Osteoblast (primary cell): ENCODE data around the gene TLK2. TPM values are rescaled to one million over a fixed set of nuclear protein-coding genes. Genes with fewer than 3 reads are reported as not detected.
A peak's percentile ranks its signal among the peaks of the same experiment; 100 is the strongest.
"Not testable (repeated sequence)": the region's sequence is repeated elsewhere in the genome, so short reads cannot be mapped to it uniquely, and the experiment has no call there.

Experiments used
- DNase-seq: peaks from one replicate; pipeline ENCODE4 v3.0.0; 2011; ENCODE audit warnings: low spot score, mixed read lengths; ENCODE audit not compliant: insufficient read length; ENCODE audit errors: missing footprints
- H2AFZ ChIP-seq: 2 replicates; pipeline ENCODE4 v1.6.0; 2011; ENCODE audit warnings: mild to moderate bottlenecking, low read length
- H3K27ac ChIP-seq: 2 replicates; pipeline ENCODE4 v1.5.1; 2011; ENCODE audit warnings: mild to moderate bottlenecking, low read depth, low read length, moderate library complexity
- H3K27me3 ChIP-seq: 2 replicates; pipeline ENCODE4 v1.6.0; 2012; ENCODE audit warnings: mild to moderate bottlenecking, control low read depth, inconsistent platforms, low read length, moderate library complexity; ENCODE audit not compliant: insufficient read depth
- H3K36me3 ChIP-seq: 2 replicates; pipeline ENCODE4 v1.5.1; 2011; ENCODE audit warnings: mild to moderate bottlenecking, low read length, control low read depth, moderate library complexity; ENCODE audit not compliant: insufficient read depth
- H3K4me1 ChIP-seq: 2 replicates; pipeline ENCODE4 v1.5.1; 2011; ENCODE audit warnings: mild to moderate bottlenecking, low read length, control low read depth, moderate library complexity; ENCODE audit not compliant: insufficient read depth
- H3K4me2 ChIP-seq: 2 replicates; pipeline ENCODE4 v1.6.0; 2011; ENCODE audit warnings: mild to moderate bottlenecking, low read length; ENCODE audit not compliant: insufficient read depth
- H3K4me3 ChIP-seq: fragments of 200-600 bp; sonication (generic); 3 replicates; pipeline ENCODE4 v1.5.1; 2012; ENCODE audit warnings: mild to moderate bottlenecking, low read length, inconsistent platforms; ENCODE audit not compliant: insufficient read depth
- H3K79me2 ChIP-seq: 2 replicates; pipeline ENCODE4 v1.6.0; 2012; ENCODE audit warnings: mild to moderate bottlenecking, low read length, control low read depth, inconsistent platforms; ENCODE audit not compliant: insufficient read depth
- H3K9me3 ChIP-seq: 2 replicates; pipeline ENCODE4 v1.5.1; 2011; ENCODE audit warnings: low read depth, low read length, control low read depth
- H4K20me1 ChIP-seq: 2 replicates; pipeline ENCODE4 v1.6.0; 2012; ENCODE audit warnings: mild to moderate bottlenecking, low read length, control low read depth; ENCODE audit not compliant: insufficient read depth
- CTCF ChIP-seq: IDR thresholded peaks from 2 replicates; pipeline ENCODE4 v1.5.1; 2011; ENCODE audit warnings: mild to moderate bottlenecking, low read depth, low read length, moderate library complexity; ENCODE audit errors: extremely low read depth
- total RNA-seq: library from RNA; depleted of rRNA; stranded (reverse); fragments of >200 nt; gene quantifications from 2 replicates; pipeline ENCODE4 v1.2.3, GENCODE V29; 2012

TLK2 gene
- total RNA-seq, 1 donor: 52.8 TPM

DNA sequence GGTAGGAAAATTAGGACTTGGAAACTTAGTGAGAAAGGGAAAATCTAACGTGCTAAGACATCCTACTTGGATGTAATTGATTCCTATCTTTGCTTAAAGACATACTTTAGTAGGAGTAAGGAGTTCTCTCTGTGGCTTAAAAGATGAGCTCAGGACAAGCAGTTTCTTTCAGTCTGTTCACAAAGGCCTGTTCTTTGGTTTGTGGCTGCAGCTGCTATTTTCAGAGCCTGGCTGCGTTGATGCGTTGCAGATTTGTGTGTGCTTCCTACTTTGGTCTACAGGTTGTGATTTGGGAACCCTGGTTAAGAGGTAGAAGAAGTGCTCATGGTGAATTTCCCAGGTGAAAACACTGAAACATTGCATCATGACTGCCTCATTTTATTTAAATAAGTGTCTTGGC lies 24.5 kb upstream of the TLK2 start:
- H3K4me1 ChIP-seq, H3K4me3 ChIP-seq, H3K27me3 ChIP-seq, H2AFZ ChIP-seq, H3K27ac ChIP-seq, H3K4me2 ChIP-seq, DNase-seq, H3K36me3 ChIP-seq, H4K20me1 ChIP-seq, H3K9me3 ChIP-seq, H3K79me2 ChIP-seq: not testable (repeated sequence)

DNA sequence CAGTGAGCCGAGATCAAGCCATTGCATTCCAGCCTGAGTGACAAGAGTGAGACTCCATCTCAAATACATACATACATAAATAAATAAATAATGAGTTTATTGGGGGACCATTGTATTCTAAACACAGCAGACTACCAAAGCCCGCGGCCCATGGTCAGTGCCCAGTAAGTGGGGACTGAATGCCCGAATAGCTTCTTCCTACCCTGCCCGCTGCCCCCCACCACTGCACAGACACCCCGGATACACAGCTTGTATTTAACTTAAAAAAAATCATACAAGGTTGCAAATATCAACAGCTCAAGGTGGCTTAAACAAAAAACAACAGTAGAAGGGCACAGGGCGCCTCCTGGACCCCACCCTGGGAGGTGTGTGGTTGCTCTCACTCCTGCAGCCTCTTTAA lies 22.6 kb upstream of the TLK2 start:
- H4K20me1 ChIP-seq: no peaks in the 10 kb centered on the region

GRCh38 chr17:62458483-62458882 lies 20.1 kb upstream of the TLK2 start:
- H2AFZ ChIP-seq, H3K27ac ChIP-seq: not testable (repeated sequence)

More for the DNA sequence above, 22.6 kb upstream of the TLK2 start:
- no peak for TF ChIP-seq CTCF
- no peak overlapping the region for H2AFZ ChIP-seq
- H3K36me3 ChIP-seq: no peaks in the 10 kb centered on the region
- DNase-seq: no peak
- no peak overlapping the region for H3K4me2 ChIP-seq
- H3K9me3 ChIP-seq: no peaks in the 10 kb centered on the region
- H3K4me1 ChIP-seq: no peaks in the 10 kb centered on the region
- H3K27me3 ChIP-seq: no peaks in the 10 kb centered on the region
- H3K27ac ChIP-seq: no peak overlapping the region
- H3K79me2 ChIP-seq: no peaks in the 10 kb centered on the region
- no peak overlapping the region for H3K4me3 ChIP-seq

DNA sequence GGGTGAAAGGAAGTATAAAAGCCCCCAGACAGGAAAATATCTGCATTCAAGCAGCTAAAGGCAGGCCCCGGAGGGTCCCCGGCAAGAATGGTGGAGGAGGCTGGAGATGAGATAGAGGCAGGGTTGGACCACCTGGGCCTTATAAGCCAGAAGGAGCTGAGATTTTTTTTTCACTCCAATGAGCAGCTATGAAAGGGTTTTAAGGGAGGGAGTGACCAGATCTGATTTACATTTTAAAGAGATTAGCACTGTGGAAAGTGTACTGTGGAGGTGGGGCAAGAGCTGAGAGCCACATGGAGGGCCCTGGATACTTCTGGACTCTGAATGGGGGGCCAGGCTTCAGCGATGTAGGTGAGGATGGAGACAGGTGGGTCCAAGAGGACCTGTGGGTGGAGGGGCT lies 14.2 kb upstream of the TLK2 start:
- not testable (repeated sequence) for H3K4me3 ChIP-seq, H3K27ac ChIP-seq, H3K27me3 ChIP-seq, H2AFZ ChIP-seq, H3K4me1 ChIP-seq, H3K79me2 ChIP-seq, H4K20me1 ChIP-seq, DNase-seq, H3K9me3 ChIP-seq, H3K36me3 ChIP-seq, H3K4me2 ChIP-seq

More at GRCh38 chr17:62458483-62458882, 20.1 kb upstream of the TLK2 start:
- H3K36me3 ChIP-seq, H4K20me1 ChIP-seq, H3K4me1 ChIP-seq, H3K4me3 ChIP-seq, H3K9me3 ChIP-seq, H3K27me3 ChIP-seq, H3K4me2 ChIP-seq, DNase-seq, H3K79me2 ChIP-seq: not testable (repeated sequence)

- H3K4me3 ChIP-seq, H3K27ac ChIP-seq, H3K4me2 ChIP-seq, H3K36me3 ChIP-seq, H3K27me3 ChIP-seq, DNase-seq, H3K4me1 ChIP-seq, H3K79me2 ChIP-seq, H4K20me1 ChIP-seq, H3K9me3 ChIP-seq, H2AFZ ChIP-seq: not testable (repeated sequence)
Observed at GRCh38 chr17:62465271-62465670, 13.4 kb upstream of the TLK2 start.

DNA sequence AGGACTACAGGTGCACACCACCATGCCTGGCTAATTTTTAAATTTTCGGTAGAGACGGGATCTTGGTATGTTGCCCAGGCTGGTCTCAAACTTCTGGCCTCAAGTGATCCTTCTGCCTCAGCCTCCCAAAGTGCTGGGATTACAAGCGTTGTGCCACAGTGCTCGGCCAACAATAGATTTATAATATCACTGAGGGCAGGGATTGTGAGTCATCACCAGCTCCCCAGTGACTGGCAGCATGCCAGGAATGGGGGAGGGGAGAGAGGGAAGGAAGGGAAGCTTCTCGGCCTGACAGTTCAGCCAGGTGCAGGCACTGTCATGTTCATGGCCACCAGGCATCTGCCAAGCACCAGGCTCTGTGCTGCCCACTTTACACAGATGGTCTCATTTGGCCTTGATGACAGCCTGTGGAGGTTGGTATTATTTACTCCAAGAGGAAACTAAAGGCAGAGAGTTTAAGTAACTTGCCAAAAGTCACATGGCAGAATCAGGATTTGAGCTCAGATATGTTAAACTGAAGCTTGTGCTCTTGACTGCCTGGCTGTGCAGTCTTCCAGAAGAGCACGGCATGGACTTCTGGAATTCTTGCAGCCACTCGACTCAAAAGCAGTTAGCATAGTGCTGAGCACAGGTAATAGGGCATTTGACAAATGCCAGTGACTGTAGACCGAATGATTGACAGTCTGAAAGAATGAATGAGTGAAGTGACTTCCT lies 7.8 kb upstream of the TLK2 start:
- H3K4me2 ChIP-seq, H3K27ac ChIP-seq, H3K4me1 ChIP-seq, H3K4me3 ChIP-seq, H3K27me3 ChIP-seq, H4K20me1 ChIP-seq, H3K79me2 ChIP-seq, H3K36me3 ChIP-seq, H2AFZ ChIP-seq, H3K9me3 ChIP-seq: not testable (repeated sequence)
- peak; percentile 75 for DNase-seq

DNA sequence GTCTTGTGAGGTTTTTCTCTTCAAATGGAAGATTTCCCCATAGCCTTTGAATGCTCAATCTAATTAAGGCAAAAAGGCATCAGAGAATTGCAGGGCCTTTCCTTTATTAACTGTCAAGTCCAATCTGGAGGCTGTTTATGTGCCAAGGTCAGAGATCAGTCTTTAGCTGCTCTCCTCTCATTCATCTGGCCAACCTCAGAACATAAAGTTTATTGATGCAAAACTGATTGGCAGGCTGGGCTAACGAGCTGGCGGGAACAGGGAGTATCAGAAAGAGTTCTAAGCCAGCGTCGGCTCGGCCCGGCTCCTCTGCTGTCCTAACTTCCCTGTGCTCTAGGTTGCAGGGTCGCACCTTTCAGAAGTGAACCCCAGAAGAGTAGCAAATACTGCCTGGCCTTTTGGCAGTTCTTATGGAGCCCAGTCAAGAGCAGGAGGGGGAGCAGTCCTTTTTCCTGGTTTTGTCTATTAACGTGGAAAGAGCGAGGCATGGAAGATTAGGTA lies 7.2 kb upstream of the TLK2 start:
- H3K4me1 ChIP-seq, H4K20me1 ChIP-seq, H3K27me3 ChIP-seq, H3K4me3 ChIP-seq, DNase-seq, H2AFZ ChIP-seq, H3K36me3 ChIP-seq, H3K27ac ChIP-seq, H3K9me3 ChIP-seq, H3K79me2 ChIP-seq, H3K4me2 ChIP-seq: not testable (repeated sequence)

GRCh38 chr17:62473030-62473982 lies 5.3 kb upstream of the TLK2 start:
- not testable (repeated sequence) for H3K4me2 ChIP-seq, H3K4me1 ChIP-seq, H4K20me1 ChIP-seq, H3K4me3 ChIP-seq, H3K79me2 ChIP-seq, H3K27ac ChIP-seq, H2AFZ ChIP-seq, DNase-seq, H3K9me3 ChIP-seq, H3K36me3 ChIP-seq, H3K27me3 ChIP-seq
